ACHN (cell line): ENCODE measurements around the gene PRAMEF4.
"Not testable (repeated sequence)": the region's sequence is repeated elsewhere in the genome, so short reads cannot be mapped to it uniquely, and the experiment has no call there.

Experiments used
- DNase-seq: peaks from one replicate; pipeline ENCODE4 v3.0.0-alpha.2; 2015
- in situ Hi-C: cut with HindIII; loops from 2 replicates; pipeline ENCODE4 v1.10.0; 2017; ENCODE audit warnings: low sequenced_read_pairs, low pct_ligation_motif_present, low pct_unique_long_range_greater_than_20kb

Gene PRAMEF4

GRCh38 chr1:12886101-12886500, at the start of gene PRAMEF4:
TSS of gene PRAMEF4 (minus strand) at chr1:12886201. CDS start at chr1:12883394, 2,807 bp downstream.
- DNase-seq, in situ Hi-C loops: not testable (repeated sequence)

GRCh38 chr1:12924368-12924767, 38.4 kb upstream of the PRAMEF4 start:
- in situ Hi-C loops, DNase-seq: not testable (repeated sequence)

GRCh38 chr1:12921749-12922148, 35.7 kb upstream of the PRAMEF4 start:
- in situ Hi-C loops, DNase-seq: not testable (repeated sequence)

- in situ Hi-C loops = not testable (repeated sequence)
These were observed 30.3 kb upstream of the PRAMEF4 start, which contains the start of gene PRAMEF7 for GRCh38 chr1:12916310-12916709. TSS of gene PRAMEF7 (plus strand) at chr1:12916610. CDS start at chr1:12917693, 1,083 bp downstream.

GRCh38 chr1:12903793-12904572, 18.0 kb upstream of the PRAMEF4 start:
- in situ Hi-C loops = not testable (repeated sequence)

More at GRCh38 chr1:12916310-12916709, 30.3 kb upstream of the PRAMEF4 start, which contains the start of gene PRAMEF7:
- DNase-seq = not testable (repeated sequence)

GRCh38 chr1:12899186-12899585, 13.2 kb upstream of the PRAMEF4 start:
- in situ Hi-C loops, DNase-seq: not testable (repeated sequence)

More at GRCh38 chr1:12903793-12904572, 18.0 kb upstream of the PRAMEF4 start:
- DNase-seq = not testable (repeated sequence)

- in situ Hi-C loops, DNase-seq: not testable (repeated sequence)
These were observed 12.2 kb upstream of the PRAMEF4 start, which contains the start of gene PRAMEF10 for GRCh38 chr1:12898170-12898569. TSS of gene PRAMEF10 (minus strand) at chr1:12898270. CDS start at chr1:12895847, 2,423 bp downstream.

- in situ Hi-C loops, DNase-seq: not testable (repeated sequence)
These were observed 7.5 kb downstream of the PRAMEF4 start for GRCh38 chr1:12878453-12878852.

- in situ Hi-C loops, DNase-seq: not testable (repeated sequence)
These were observed 22.7 kb downstream of the PRAMEF4 start for GRCh38 chr1:12863131-12863880.

- DNase-seq, in situ Hi-C loops: not testable (repeated sequence)
These were observed 29.2 kb downstream of the PRAMEF4 start, which contains the start of gene PRAMEF2 for GRCh38 chr1:12856786-12857185. TSS of gene PRAMEF2 (plus strand) at chr1:12857086. CDS start at chr1:12859010, 1,924 bp downstream.

- in situ Hi-C loops = no loop called here
- peak; percentile 14 for DNase-seq
These were observed 34.2 kb downstream of the PRAMEF4 start for GRCh38 chr1:12851779-12852178.

GRCh38 chr1:12848620-12849019, 37.4 kb downstream of the PRAMEF4 start, which contains the start of gene HNRNPCL1:
TSS of gene HNRNPCL1 (minus strand) at chr1:12848720. CDS start at chr1:12848289, 431 bp downstream.
- DNase-seq = not testable (repeated sequence)

GRCh38 chr1:12833251-12833650, 52.8 kb downstream of the PRAMEF4 start:
- DNase-seq, in situ Hi-C loops: not testable (repeated sequence)

More at GRCh38 chr1:12848620-12849019, 37.4 kb downstream of the PRAMEF4 start, which contains the start of gene HNRNPCL1:
- in situ Hi-C loops = not testable (repeated sequence)

- DNase-seq, in situ Hi-C loops: not testable (repeated sequence)
These were observed 54.7 kb downstream of the PRAMEF4 start, which contains the start of gene PRAMEF11 for GRCh38 chr1:12831310-12831709. TSS of gene PRAMEF11 (minus strand) at chr1:12831410. CDS start at chr1:12828789, 2,621 bp downstream.
